Fibroblast of pulmonary artery (primary cell): ENCODE data around the gene BNC2.
A peak's percentile ranks its signal among the peaks of the same experiment; 100 is the strongest.
"Not testable (repeated sequence)": the region's sequence is repeated elsewhere in the genome, so short reads cannot be mapped to it uniquely, and the experiment has no call there.

ENCODE experiments used
- DNase-seq: peaks from one replicate; pipeline ENCODE4 v3.0.0-alpha.2; 2010; ENCODE audit warnings: low read depth
- H3K4me3 ChIP-seq: replicated peaks from 2 replicates; pipeline ENCODE4 v1.5.1; 2011; ENCODE audit warnings: low read depth, mild to moderate bottlenecking, control low read depth, low read length, moderate library complexity
- CTCF ChIP-seq: IDR thresholded peaks from 2 replicates; pipeline ENCODE4 v1.5.1; 2011; ENCODE audit warnings: mild to moderate bottlenecking, control low read depth, low read length, inconsistent platforms; ENCODE audit errors: missing control alignments

Gene BNC2

GRCh38 chr9:16870596-16871335 lies at the start of gene BNC2:
TSS of gene BNC2 (minus strand) at chr9:16870670. CDS start at chr9:16870648, 22 bp downstream.
- DNase-seq, result peak; percentile 71
- peak; percentile 6 for TF ChIP-seq CTCF

GRCh38 chr9:16918920-16919319 lies 48.5 kb upstream of the BNC2 start:
- TF ChIP-seq CTCF, result no peak
- peak; percentile 82 for DNase-seq

More at GRCh38 chr9:16870596-16871335, at the start of gene BNC2:
- peak within 1 kb of the TSS; percentile 85 for H3K4me3 ChIP-seq

DNA sequence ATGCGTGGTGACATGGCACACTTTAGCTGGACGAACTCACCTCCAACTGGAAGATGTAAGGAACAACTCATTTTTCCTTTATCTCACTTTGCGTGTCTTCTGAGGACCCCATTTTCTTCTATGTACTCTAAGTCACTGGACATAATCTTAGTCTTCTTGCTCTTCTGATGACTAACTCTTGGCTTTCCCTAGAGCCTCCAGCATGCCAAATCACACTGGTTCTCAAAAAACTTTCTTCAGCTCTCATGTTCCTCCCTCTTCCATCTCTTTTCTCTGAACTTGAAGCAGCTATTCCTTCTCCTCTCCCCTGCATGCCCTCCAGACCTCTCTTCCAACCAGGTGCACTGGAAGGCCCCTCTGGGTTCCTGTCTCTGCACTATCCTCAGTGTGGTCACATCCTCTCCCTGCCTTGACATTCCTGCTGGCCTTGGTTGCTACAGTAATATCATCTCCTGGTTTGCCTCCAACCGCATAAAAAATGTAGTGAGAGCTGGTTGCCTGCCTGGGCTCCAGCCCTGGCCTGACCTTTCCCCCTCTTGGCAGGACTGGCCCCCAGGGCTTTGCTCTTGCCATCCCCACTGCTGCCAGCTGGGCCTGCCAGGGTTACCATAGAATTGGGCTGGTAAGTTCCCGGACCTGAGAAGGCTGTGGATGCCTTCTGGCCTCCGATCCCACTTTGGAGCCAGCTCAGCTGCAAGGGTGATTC lies 44.8 kb upstream of the BNC2 start:
- DNase-seq, result no peak
- no peak for TF ChIP-seq CTCF
- no peak overlapping the region for H3K4me3 ChIP-seq

More at GRCh38 chr9:16918920-16919319, 48.5 kb upstream of the BNC2 start:
- no peak overlapping the region for H3K4me3 ChIP-seq

DNA sequence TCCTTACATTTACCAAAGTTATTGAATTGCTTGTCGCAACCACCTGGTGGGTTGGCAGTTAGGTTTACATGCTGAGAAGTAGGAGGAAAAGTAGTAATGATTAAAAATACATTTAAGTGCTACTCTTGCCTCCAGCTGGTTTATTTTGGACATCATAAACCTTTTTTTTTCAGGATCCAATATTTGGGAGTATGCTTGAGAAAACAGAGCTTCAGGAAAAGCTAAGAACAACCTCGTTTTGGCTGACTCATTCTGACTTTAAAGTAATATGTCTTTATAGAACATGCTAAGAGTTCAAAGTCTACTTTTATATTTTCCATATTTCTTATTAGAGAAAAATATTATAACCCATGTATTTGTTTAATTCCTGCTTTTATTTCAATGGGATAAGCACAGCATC lies 41.7 kb upstream of the BNC2 start:
- DNase-seq, result peak; percentile 55
- no peak for TF ChIP-seq CTCF

GRCh38 chr9:16908206-16908605 lies 37.7 kb upstream of the BNC2 start:
- H3K4me3 ChIP-seq, DNase-seq: not testable (repeated sequence)

More for the DNA sequence above, 41.7 kb upstream of the BNC2 start:
- no peak overlapping the region for H3K4me3 ChIP-seq

- H3K4me3 ChIP-seq, result no peak overlapping the region
- DNase-seq, result no peak
- TF ChIP-seq CTCF, result no peak
These were observed 34.2 kb upstream of the BNC2 start for GRCh38 chr9:16904655-16905054.

GRCh38 chr9:16901590-16901989 lies 31.1 kb upstream of the BNC2 start:
- no peak overlapping the region for H3K4me3 ChIP-seq
- DNase-seq, result peak; percentile 43
- no peak for TF ChIP-seq CTCF
